ENCODE data around the gene PLEKHG4B. TPM values are rescaled to one million over a fixed set of nuclear protein-coding genes. Genes with fewer than 3 reads are reported as not detected.
"Not testable (repeated sequence)": the region's sequence is repeated elsewhere in the genome, so short reads cannot be mapped to it uniquely, and the experiment has no call there.

Gene PLEKHG4B, protein sequence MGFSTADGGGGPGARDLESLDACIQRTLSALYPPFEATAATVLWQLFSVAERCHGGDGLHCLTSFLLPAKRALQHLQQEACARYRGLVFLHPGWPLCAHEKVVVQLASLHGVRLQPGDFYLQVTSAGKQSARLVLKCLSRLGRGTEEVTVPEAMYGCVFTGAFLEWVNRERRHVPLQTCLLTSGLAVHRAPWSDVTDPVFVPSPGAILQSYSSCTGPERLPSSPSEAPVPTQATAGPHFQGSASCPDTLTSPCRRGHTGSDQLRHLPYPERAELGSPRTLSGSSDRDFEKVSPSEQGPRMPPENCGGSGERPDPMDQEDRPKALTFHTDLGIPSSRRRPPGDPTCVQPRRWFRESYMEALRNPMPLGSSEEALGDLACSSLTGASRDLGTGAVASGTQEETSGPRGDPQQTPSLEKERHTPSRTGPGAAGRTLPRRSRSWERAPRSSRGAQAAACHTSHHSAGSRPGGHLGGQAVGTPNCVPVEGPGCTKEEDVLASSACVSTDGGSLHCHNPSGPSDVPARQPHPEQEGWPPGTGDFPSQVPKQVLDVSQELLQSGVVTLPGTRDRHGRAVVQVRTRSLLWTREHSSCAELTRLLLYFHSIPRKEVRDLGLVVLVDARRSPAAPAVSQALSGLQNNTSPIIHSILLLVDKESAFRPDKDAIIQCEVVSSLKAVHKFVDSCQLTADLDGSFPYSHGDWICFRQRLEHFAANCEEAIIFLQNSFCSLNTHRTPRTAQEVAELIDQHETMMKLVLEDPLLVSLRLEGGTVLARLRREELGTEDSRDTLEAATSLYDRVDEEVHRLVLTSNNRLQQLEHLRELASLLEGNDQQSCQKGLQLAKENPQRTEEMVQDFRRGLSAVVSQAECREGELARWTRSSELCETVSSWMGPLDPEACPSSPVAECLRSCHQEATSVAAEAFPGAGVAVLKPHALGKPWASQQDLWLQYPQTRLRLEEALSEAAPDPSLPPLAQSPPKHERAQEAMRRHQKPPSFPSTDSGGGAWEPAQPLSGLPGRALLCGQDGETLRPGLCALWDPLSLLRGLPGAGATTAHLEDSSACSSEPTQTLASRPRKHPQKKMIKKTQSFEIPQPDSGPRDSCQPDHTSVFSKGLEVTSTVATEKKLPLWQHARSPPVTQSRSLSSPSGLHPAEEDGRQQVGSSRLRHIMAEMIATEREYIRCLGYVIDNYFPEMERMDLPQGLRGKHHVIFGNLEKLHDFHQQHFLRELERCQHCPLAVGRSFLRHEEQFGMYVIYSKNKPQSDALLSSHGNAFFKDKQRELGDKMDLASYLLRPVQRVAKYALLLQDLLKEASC (N-terminal part only)
- 10 to 100 TPM in 1 of 2 donors, 1 to 10 TPM in 1; 4.2 to 11.6 TPM for total RNA-seq
- polyA plus RNA-seq (ENCODE audit: insufficient read length in 2 of 2) = 10 to 100 TPM; 15.7 to 18.2 TPM
- long read RNA-seq, donor 1, full-length matches to known transcripts = 1 of 1 reads
- long read RNA-seq, donor 1, partial matches to known transcripts = 0 of 1 reads
- long read RNA-seq, donor 1, other reads (novel, unspliced or antisense) = 0 of 1 reads
- long read RNA-seq, donor 2 = 0 reads
- long read RNA-seq, donor 3, full-length matches to known transcripts = 1 of 1 reads
- long read RNA-seq, donor 3, partial matches to known transcripts = 0 of 1 reads
- long read RNA-seq, donor 3, other reads (novel, unspliced or antisense) = 0 of 1 reads
- long read RNA-seq, donor 4 = 0 reads

DNA sequence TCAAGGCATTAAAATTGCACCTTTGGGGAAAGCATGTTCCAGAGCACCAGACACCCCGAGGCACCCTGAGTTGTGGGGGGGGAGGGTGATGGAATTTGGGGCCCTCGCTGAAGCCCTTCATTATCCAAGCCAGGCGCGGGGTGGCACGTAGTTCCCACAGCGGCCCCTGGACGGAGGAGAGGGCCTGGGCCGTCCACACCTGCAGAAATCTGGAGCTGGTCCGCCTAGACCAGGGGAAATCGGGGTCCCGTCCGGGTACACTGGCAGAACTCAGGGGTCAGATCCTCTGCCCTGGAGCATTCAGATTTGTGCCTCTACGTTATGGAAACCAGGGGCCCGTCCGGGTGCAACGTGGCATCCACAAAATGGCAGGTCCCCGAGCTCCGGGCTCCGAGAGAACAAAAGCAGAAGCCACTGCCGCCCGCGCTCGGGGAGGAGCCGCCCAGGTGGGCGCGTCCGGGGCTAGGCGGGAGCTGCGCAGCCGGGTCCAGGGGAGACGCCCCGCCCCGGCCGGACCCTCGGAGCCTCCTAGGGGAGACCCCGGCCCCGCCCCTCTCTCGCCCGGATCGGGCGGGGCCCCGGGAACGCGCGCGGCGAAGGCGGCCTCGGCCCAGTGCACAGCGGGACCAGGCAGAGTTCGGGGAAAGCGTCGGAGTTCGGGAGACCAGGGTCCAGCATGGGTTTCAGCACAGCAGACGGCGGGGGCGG, at the start of gene PLEKHG4B:
TSS of gene PLEKHG4B (plus strand) at position 613 of the 708 bp plus-strand sequence. CDS start at position 677, 64 bp downstream.
- Histone ChIP-seq H3K4me3 (ENCODE audit: low read depth, low read length) (peak within 1 kb of the TSS; percentile 28), H3K4me1 (ENCODE audit: control insufficient read depth, insufficient read depth, low read length) (peaks cover 27% of the 10 kb centered on the region), H3K36me3 (ENCODE audit: control insufficient read depth, insufficient read depth, low read length) (peaks cover 7% of the 10 kb centered on the region), H3K27ac (ENCODE audit: low read depth, low read length) (peak within 1 kb of the TSS; percentile 47), H3K9me3 (ENCODE audit: control insufficient read depth, insufficient read depth, low read length) (no peaks in the 10 kb centered on the region), H3K27me3 (ENCODE audit: control insufficient read depth, insufficient read depth, low read length) (peaks cover 4% of the 10 kb centered on the region)
- peak in 3 of 6 donors; percentile 24 to 81 (median 74) for DNase-seq (ENCODE audit: low read depth in 4 of 6, low spot score in 6 of 6)
- WGBS (ENCODE audit: insufficient coverage) = 10% methylated on average over 53 of the region's 57 CpGs

DNA sequence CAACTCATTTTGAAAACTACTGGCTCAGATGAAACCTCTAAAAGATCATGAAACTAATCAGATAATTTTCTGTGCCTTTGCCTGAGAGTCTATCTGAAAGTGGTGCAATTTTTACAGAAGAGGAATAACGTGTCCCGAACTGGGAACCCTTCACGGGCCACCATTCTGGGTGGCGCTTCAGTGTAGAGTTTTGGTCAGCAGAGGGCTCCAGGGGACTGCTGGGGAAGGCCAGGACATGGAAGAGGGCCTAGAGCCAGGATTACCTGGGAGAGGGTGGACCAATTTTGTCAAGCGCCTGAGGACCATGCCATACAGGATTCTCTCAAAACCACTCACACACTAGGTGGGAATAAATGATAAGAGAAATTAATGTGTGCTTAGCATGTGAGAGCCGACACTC, 49.7 kb upstream of the PLEKHG4B start:
- H3K27ac ChIP-seq (ENCODE audit: low read depth, low read length) = no peak overlapping the region
- H3K4me3 ChIP-seq (ENCODE audit: low read depth, low read length) = no peak overlapping the region
- peak in 1 of 6 donors; percentile 23 for DNase-seq (ENCODE audit: low read depth in 4 of 6, low spot score in 6 of 6)
- no peaks in the 10 kb centered on the region for H3K36me3 ChIP-seq (ENCODE audit: control insufficient read depth, insufficient read depth, low read length)
- no peaks in the 10 kb centered on the region for H3K27me3 ChIP-seq (ENCODE audit: control insufficient read depth, insufficient read depth, low read length)
- H3K4me1 ChIP-seq (ENCODE audit: control insufficient read depth, insufficient read depth, low read length) = no peaks in the 10 kb centered on the region
- 10% methylated on average over 3 of the region's 6 CpGs for WGBS (ENCODE audit: insufficient coverage)
- H3K9me3 ChIP-seq (ENCODE audit: control insufficient read depth, insufficient read depth, low read length) = no peaks in the 10 kb centered on the region

DNA sequence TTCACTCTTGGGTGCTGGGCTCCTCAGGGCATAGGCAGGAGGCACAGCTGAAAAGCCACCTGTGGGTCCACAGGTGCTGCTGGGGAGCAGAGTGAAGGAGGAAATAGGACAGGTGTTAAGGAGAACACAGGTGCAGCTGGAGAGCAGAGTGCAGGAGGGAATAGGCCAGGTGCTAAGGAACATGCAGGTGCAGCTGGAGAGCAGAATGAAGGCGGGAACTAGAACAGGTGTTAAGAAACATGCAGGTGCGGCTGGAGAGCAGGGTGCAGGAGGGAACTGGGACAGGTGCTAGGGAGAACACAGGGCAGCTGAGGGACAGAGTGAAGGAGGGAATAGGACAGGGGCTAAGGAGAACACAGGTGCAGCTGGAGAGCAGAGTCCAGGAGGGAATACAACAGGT, 43.8 kb upstream of the PLEKHG4B start:
- Histone ChIP-seq H3K4me1 (ENCODE audit: control insufficient read depth, insufficient read depth, low read length) (peaks cover 5% of the 10 kb centered on the region), H3K36me3 (ENCODE audit: control insufficient read depth, insufficient read depth, low read length) (no peaks in the 10 kb centered on the region), H3K27me3 (ENCODE audit: control insufficient read depth, insufficient read depth, low read length) (peaks cover 16% of the 10 kb centered on the region), H3K9me3 (ENCODE audit: control insufficient read depth, insufficient read depth, low read length) (no peaks in the 10 kb centered on the region), H3K27ac (ENCODE audit: low read depth, low read length) (no peak overlapping the region), H3K4me3 (ENCODE audit: low read depth, low read length) (no peak overlapping the region)
- no peak for DNase-seq (ENCODE audit: low read depth in 4 of 6, low spot score in 6 of 6)
- WGBS (ENCODE audit: insufficient coverage) = 41% methylated on average over 2 of the region's 2 CpGs

DNA sequence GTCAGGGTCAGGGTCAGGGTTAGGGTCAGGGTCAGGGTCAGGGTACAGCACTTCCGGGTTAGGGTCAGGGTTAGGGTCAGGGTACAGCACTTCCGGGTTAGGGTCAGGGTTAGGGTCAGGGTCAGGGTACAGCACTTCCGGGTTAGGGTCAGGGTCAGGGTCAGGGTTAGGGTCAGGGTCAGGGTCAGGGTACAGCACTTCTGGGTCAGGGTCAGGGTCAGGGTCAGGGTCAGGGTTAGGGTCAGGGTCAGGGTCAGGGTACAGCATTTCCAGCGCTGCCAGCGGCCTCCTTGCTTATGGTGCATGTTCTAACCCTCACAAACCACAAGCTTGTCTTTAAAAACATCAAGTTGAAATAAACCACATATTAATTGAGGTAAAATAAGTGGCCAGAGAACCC, 42.4 kb upstream of the PLEKHG4B start:
- H3K4me3 ChIP-seq (ENCODE audit: low read depth, low read length); H3K36me3 ChIP-seq (ENCODE audit: control insufficient read depth, insufficient read depth, low read length); DNase-seq (ENCODE audit: low read depth in 4 of 6, low spot score in 6 of 6); H3K9me3 ChIP-seq (ENCODE audit: control insufficient read depth, insufficient read depth, low read length); H3K27ac ChIP-seq (ENCODE audit: low read depth, low read length): not testable (repeated sequence)
- Histone ChIP-seq H3K27me3 (ENCODE audit: control insufficient read depth, insufficient read depth, low read length) (peaks cover 22% of the 10 kb centered on the region), H3K4me1 (ENCODE audit: control insufficient read depth, insufficient read depth, low read length) (peaks cover 13% of the 10 kb centered on the region)
- WGBS (ENCODE audit: insufficient coverage) = 87% methylated on average over 3 of the region's 5 CpGs

DNA sequence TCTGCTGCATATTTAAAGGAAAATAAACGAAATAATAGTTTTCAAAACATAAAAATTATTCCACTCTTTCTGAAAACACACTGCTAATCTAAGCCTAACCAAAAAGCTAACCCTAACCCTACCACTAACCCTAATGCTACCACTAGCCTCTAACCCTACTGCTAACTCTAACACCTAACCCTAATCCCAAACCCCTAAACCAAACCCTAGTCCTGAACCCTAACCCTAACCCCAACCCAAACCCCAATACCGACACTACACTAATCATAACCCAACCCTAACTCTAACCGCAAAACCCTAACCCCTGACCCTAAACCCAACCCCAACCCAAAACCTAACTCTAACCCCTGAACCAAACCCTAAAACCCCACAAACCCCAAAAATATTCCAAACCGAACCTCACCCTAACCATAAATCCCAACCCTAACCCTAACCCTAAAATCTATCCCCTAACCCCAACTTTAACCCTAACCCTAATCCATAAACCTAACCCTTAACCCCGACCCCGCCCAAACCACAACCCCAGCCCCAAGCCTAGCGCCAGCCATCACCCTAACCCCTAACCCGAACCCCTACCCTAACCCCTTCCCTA, 41.9 kb upstream of the PLEKHG4B start:
- no peaks in the 10 kb centered on the region for H3K36me3 ChIP-seq (ENCODE audit: control insufficient read depth, insufficient read depth, low read length)
- H3K4me3 ChIP-seq (ENCODE audit: low read depth, low read length) = no peak overlapping the region
- 89% methylated on average over 7 of the region's 8 CpGs for WGBS (ENCODE audit: insufficient coverage)
- DNase-seq (ENCODE audit: low read depth in 4 of 6, low spot score in 6 of 6) = no peak
- peaks cover 18% of the 10 kb centered on the region for H3K4me1 ChIP-seq (ENCODE audit: control insufficient read depth, insufficient read depth, low read length)
- peaks cover 26% of the 10 kb centered on the region for H3K27me3 ChIP-seq (ENCODE audit: control insufficient read depth, insufficient read depth, low read length)
- no peak overlapping the region for H3K27ac ChIP-seq (ENCODE audit: low read depth, low read length)
- no peaks in the 10 kb centered on the region for H3K9me3 ChIP-seq (ENCODE audit: control insufficient read depth, insufficient read depth, low read length)

DNA sequence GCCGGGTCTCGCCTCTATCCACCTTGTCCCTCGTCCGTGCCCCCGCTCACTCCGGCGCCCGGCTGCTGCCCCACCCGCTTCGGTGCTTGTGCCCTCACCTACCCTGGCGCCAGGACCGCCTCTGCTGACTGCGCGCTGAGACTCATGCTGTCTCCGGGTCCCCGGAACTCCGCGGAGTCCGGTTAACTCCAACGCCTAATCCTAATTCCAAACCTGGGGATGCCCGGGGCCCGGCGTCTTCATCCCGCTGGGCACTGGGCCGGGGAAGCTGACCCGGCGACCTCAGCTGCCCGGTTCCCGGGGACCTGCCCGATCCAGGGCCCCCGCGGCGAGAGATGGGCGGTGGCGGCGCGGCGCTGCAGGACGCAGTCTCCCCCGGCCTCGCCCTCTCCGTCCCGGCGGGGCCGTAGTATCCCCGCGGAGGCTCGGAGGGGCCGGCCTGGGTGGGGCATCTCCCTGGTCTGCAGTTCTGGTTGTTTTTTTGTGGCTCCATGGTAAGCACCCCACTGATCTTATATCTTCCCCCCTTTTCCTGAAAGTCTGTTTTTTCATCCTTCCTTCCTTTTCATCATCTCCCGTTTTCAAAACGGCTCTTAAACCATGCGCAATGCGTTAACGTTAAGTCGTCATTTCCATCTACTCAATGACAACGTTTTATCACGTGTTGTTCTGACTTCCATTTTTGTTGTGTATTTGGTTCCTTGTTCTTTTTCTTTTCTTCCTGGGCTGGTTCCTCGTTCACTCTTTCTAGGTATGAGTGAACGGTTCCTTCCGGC, 41.1 kb upstream of the PLEKHG4B start:
- Histone ChIP-seq H3K9me3 (ENCODE audit: control insufficient read depth, insufficient read depth, low read length) (no peaks in the 10 kb centered on the region), H3K4me1 (ENCODE audit: control insufficient read depth, insufficient read depth, low read length) (peaks cover 26% of the 10 kb centered on the region), H3K4me3 (ENCODE audit: low read depth, low read length) (no peak overlapping the region), H3K27ac (ENCODE audit: low read depth, low read length) (no peak overlapping the region), H3K27me3 (ENCODE audit: control insufficient read depth, insufficient read depth, low read length) (peaks cover 26% of the 10 kb centered on the region), H3K36me3 (ENCODE audit: control insufficient read depth, insufficient read depth, low read length) (no peaks in the 10 kb centered on the region)
- 76% methylated on average over 52 of the region's 60 CpGs for WGBS (ENCODE audit: insufficient coverage)
- DNase-seq (ENCODE audit: low read depth in 4 of 6, low spot score in 6 of 6) = no peak

DNA sequence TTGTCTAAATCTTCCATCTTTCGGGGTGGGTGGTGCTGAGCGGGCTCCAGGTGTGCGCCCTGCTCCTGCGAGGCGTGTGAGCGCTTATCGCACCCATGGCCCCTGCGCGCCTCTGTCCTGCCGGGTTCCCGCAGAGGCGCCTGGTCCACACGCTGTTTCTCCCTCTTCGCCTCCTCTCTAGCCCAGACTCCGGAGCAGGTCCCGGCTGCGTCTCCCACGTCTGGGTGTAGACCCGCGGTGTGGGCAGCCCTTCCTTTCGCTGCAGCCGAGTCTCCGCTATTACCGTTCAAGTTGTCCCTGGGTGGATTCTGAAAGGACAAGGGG, 40.5 kb upstream of the PLEKHG4B start:
- Histone ChIP-seq H3K9me3 (ENCODE audit: control insufficient read depth, insufficient read depth, low read length) (no peaks in the 10 kb centered on the region), H3K4me1 (ENCODE audit: control insufficient read depth, insufficient read depth, low read length) (peaks cover 26% of the 10 kb centered on the region), H3K27me3 (ENCODE audit: control insufficient read depth, insufficient read depth, low read length) (peaks cover 26% of the 10 kb centered on the region), H3K4me3 (ENCODE audit: low read depth, low read length) (no peak overlapping the region), H3K36me3 (ENCODE audit: control insufficient read depth, insufficient read depth, low read length) (no peaks in the 10 kb centered on the region), H3K27ac (ENCODE audit: low read depth, low read length) (no peak overlapping the region)
- DNase-seq (ENCODE audit: low read depth in 4 of 6, low spot score in 6 of 6) = no peak
- 73% methylated on average over 22 of the region's 24 CpGs for WGBS (ENCODE audit: insufficient coverage)
